SK-N-SH (cell line): ENCODE data around the gene FMN2.

ENCODE experiments used
- CTCF ChIP-seq: fragments of 200-600 bp; sonication (generic); IDR thresholded peaks from 2 replicates; pipeline ENCODE4 v1.6.1; 2017; ENCODE audit warnings: antibody characterized with exemption, mild to moderate bottlenecking, moderate library complexity
- EZH2phosphoT487 ChIP-seq: fragments of 200-600 bp; sonication (generic); IDR thresholded peaks from 2 replicates; pipeline ENCODE4 v1.6.1; 2017; ENCODE audit warnings: low read depth, mixed run types, mild to moderate bottlenecking, antibody characterized with exemption, moderate library complexity, borderline replicate concordance
- GABPA ChIP-seq: IDR thresholded peaks from 2 replicates; pipeline ENCODE4 v1.4.0; 2012; ENCODE audit warnings: low read depth, mild to moderate bottlenecking
- MAX ChIP-seq: IDR thresholded peaks from 2 replicates; pipeline ENCODE4 v1.4.0; 2012; ENCODE audit warnings: low read depth
- POLR2AphosphoS5 ChIP-seq: IDR thresholded peaks from 2 replicates; pipeline ENCODE4 v1.6.1; 2012; ENCODE audit warnings: low read depth, low read length
- ZBTB33 ChIP-seq: IDR thresholded peaks from 2 replicates; pipeline ENCODE4 v1.4.0; 2012; ENCODE audit warnings: low read depth, borderline replicate concordance
- TF ChIP-seq, protein P1 (sequence below): IDR thresholded peaks from 2 replicates; pipeline ENCODE4 v1.6.1; 2012; ENCODE audit warnings: mild to moderate bottlenecking, low read depth, low read length, moderate library complexity

GRCh38 chr1:240338837-240339236 lies 247.2 kb downstream of the FMN2 start:
- no peak for TF ChIP-seq GABPA
- TF ChIP-seq ZBTB33: no peak
- TF ChIP-seq, protein P1, sequence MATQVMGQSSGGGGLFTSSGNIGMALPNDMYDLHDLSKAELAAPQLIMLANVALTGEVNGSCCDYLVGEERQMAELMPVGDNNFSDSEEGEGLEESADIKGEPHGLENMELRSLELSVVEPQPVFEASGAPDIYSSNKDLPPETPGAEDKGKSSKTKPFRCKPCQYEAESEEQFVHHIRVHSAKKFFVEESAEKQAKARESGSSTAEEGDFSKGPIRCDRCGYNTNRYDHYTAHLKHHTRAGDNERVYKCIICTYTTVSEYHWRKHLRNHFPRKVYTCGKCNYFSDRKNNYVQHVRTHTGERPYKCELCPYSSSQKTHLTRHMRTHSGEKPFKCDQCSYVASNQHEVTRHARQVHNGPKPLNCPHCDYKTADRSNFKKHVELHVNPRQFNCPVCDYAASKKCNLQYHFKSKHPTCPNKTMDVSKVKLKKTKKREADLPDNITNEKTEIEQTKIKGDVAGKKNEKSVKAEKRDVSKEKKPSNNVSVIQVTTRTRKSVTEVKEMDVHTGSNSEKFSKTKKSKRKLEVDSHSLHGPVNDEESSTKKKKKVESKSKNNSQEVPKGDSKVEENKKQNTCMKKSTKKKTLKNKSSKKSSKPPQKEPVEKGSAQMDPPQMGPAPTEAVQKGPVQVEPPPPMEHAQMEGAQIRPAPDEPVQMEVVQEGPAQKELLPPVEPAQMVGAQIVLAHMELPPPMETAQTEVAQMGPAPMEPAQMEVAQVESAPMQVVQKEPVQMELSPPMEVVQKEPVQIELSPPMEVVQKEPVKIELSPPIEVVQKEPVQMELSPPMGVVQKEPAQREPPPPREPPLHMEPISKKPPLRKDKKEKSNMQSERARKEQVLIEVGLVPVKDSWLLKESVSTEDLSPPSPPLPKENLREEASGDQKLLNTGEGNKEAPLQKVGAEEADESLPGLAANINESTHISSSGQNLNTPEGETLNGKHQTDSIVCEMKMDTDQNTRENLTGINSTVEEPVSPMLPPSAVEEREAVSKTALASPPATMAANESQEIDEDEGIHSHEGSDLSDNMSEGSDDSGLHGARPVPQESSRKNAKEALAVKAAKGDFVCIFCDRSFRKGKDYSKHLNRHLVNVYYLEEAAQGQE: no peak
- TF ChIP-seq CTCF: no peak
- TF ChIP-seq POLR2AphosphoS5: no peak
- TF ChIP-seq MAX: no peak
- TF ChIP-seq EZH2phosphoT487: no peak
